GM12872 (cell line): ENCODE results near the gene SFTPA1.

Source experiments
- TF ChIP-seq, protein P1 (sequence below): IDR thresholded peaks from 3 replicates; pipeline ENCODE4 v1.5.1; 2011; ENCODE audit warnings: low read depth, mild to moderate bottlenecking, low read length, moderate library complexity; ENCODE audit not compliant: insufficient read depth

The SFTPA1 gene

GRCh38 chr10:79628988-79629954 is 18.5 kb downstream of the SFTPA1 start:
- TF ChIP-seq, protein P1, sequence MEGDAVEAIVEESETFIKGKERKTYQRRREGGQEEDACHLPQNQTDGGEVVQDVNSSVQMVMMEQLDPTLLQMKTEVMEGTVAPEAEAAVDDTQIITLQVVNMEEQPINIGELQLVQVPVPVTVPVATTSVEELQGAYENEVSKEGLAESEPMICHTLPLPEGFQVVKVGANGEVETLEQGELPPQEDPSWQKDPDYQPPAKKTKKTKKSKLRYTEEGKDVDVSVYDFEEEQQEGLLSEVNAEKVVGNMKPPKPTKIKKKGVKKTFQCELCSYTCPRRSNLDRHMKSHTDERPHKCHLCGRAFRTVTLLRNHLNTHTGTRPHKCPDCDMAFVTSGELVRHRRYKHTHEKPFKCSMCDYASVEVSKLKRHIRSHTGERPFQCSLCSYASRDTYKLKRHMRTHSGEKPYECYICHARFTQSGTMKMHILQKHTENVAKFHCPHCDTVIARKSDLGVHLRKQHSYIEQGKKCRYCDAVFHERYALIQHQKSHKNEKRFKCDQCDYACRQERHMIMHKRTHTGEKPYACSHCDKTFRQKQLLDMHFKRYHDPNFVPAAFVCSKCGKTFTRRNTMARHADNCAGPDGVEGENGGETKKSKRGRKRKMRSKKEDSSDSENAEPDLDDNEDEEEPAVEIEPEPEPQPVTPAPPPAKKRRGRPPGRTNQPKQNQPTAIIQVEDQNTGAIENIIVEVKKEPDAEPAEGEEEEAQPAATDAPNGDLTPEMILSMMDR, result no peak

DNA sequence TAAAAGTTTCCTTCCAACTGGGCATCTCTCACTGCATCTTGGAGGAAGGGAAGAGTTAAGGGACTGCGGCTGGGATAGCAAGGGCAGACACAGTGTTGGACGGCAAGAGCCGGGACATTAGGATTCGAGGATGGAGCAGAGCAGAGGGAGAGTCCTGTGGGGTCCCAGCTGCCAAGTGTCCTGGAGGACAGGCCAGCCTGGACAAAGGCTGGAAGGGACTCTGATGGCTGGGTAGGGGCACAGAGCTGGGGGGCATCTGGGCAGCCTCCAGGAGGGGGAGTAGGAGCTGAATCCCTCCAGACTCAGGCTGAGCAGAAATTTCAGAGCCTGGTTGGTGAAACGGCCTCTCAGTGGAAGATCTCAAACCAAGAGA is 19.2 kb downstream of the SFTPA1 start:
- TF ChIP-seq, protein P1, result no peak

- TF ChIP-seq, protein P1, result no peak
Observed at GRCh38 chr10:79638318-79638717, 27.6 kb downstream of the SFTPA1 start.
